22Rv1 (cell line): ENCODE measurements around the gene DRD2.

Source experiments
- H3K27ac ChIP-seq: fragments of 450-650 bp; 2 replicates; pipeline ENCODE4 v1.5.1; 2017
- CTCF ChIP-seq: fragments of 450-650 bp; IDR thresholded peaks from 2 replicates; pipeline ENCODE4 v1.5.1; 2017; ENCODE audit warnings: mild to moderate bottlenecking
- ZFX ChIP-seq: fragments of 450-650 bp; IDR thresholded peaks from 2 replicates; pipeline ENCODE4 v1.6.1; 2017; ENCODE audit warnings: antibody characterized with exemption, borderline replicate concordance

The DRD2 gene

GRCh38 chr11:113481226-113481625, 6.0 kb upstream of the DRD2 start:
- no peak overlapping the region for H3K27ac ChIP-seq
- TF ChIP-seq ZFX = no peak
- TF ChIP-seq CTCF = no peak

- no peak for TF ChIP-seq CTCF
- no peak overlapping the region for H3K27ac ChIP-seq
These were observed 2.1 kb upstream of the DRD2 start for GRCh38 chr11:113477321-113477720.

GRCh38 chr11:113476553-113476952, 1.4 kb upstream of the DRD2 start:
- H3K27ac ChIP-seq = no peak overlapping the region
- no peak for TF ChIP-seq CTCF
- no peak for TF ChIP-seq ZFX

GRCh38 chr11:113474362-113475159, 637 bp downstream of the DRD2 start:
- H3K27ac ChIP-seq = no peak overlapping the region
- TF ChIP-seq CTCF = no peak
- no peak for TF ChIP-seq ZFX

GRCh38 chr11:113473983-113474361, 1.2 kb downstream of the DRD2 start:
- TF ChIP-seq CTCF (no peak), ZFX (no peak)

GRCh38 chr11:113472471-113472870, 2.7 kb downstream of the DRD2 start:
- H3K27ac ChIP-seq = no peak overlapping the region
- TF ChIP-seq ZFX = no peak
- no peak for TF ChIP-seq CTCF

More at GRCh38 chr11:113473983-113474361, 1.2 kb downstream of the DRD2 start:
- no peak overlapping the region for H3K27ac ChIP-seq

GRCh38 chr11:113470233-113470632, 5.0 kb downstream of the DRD2 start:
- H3K27ac ChIP-seq = no peak overlapping the region
- TF ChIP-seq CTCF = no peak
- TF ChIP-seq ZFX = no peak
